Measurements from ENCODE around the gene MPPED1.

Gene MPPED1

GRCh38 chr22:43529461-43529860 is 117.6 kb downstream of the MPPED1 start:
- no peak overlapping the region for H3K4me3 ChIP-seq (replicated peaks; ENCODE audit: low read depth, low read length)
- no peak for DNase-seq (ENCODE audit: extremely low read depth, low read depth)
- TF ChIP-seq CTCF (IDR thresholded peaks at IDR 0.05; ENCODE audit: low read depth, low read length, missing control alignments): no peak

GRCh38 chr22:43529934-43530333 is 118.1 kb downstream of the MPPED1 start:
- H3K4me3 ChIP-seq (replicated peaks; ENCODE audit: low read depth, low read length): no peak overlapping the region
- no peak for DNase-seq (ENCODE audit: extremely low read depth, low read depth)
- no peak for TF ChIP-seq CTCF (IDR thresholded peaks at IDR 0.05; ENCODE audit: low read depth, low read length, missing control alignments)

- H3K4me3 ChIP-seq (replicated peaks; ENCODE audit: low read depth, low read length): no peak overlapping the region
- DNase-seq (ENCODE audit: extremely low read depth, low read depth): no peak
- no peak for TF ChIP-seq CTCF (IDR thresholded peaks at IDR 0.05; ENCODE audit: low read depth, low read length, missing control alignments)
These were observed 118.8 kb downstream of the MPPED1 start for GRCh38 chr22:43530349-43531201.

GRCh38 chr22:43531651-43532050 is 119.8 kb downstream of the MPPED1 start:
- no peak overlapping the region for H3K4me3 ChIP-seq (replicated peaks; ENCODE audit: low read depth, low read length)
- TF ChIP-seq CTCF (IDR thresholded peaks at IDR 0.05; ENCODE audit: low read depth, low read length, missing control alignments): no peak
- no peak for DNase-seq (ENCODE audit: extremely low read depth, low read depth)

GRCh38 chr22:43532301-43533155 is 120.7 kb downstream of the MPPED1 start:
- no peak for TF ChIP-seq CTCF (IDR thresholded peaks at IDR 0.05; ENCODE audit: low read depth, low read length, missing control alignments)
- H3K4me3 ChIP-seq (replicated peaks; ENCODE audit: low read depth, low read length): no peak overlapping the region
- DNase-seq (ENCODE audit: extremely low read depth, low read depth): no peak

- TF ChIP-seq CTCF (IDR thresholded peaks at IDR 0.05; ENCODE audit: low read depth, low read length, missing control alignments): no peak
- no peak overlapping the region for H3K4me3 ChIP-seq (replicated peaks; ENCODE audit: low read depth, low read length)
- DNase-seq (ENCODE audit: extremely low read depth, low read depth): no peak
These were observed 121.3 kb downstream of the MPPED1 start for GRCh38 chr22:43533156-43533530.

Data from HFF-Myc (cell line).